ENCODE results near the gene TJP2. TPM values are rescaled to one million over a fixed set of nuclear protein-coding genes. Genes with fewer than 3 reads are reported as not detected.

TJP2 gene
- total RNA-seq, 4 donors from 2014 or later: 96.3 to 240 (median 117) TPM

DNA sequence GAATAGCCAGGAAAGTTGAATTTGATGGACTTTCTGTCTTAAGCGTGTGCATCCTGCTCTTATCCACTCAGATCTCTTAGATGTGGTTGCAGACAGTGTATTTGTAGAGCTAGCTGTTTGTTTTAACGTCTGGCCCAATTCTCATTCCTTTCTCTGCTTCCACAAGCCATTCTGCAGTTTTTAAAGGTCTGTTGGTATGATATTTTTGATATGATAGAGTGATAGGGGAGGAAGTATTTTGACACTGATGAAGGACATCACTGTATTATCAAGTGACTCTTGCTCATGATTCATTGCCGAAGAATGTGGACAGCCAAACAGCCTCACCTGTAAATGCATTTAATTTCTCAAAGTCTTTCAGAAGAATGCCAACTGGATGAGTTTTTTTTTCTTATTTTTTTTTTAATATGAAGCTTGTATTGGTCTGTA is 4.5 kb downstream of the TJP2 start:
- Histone ChIP-seq H3K27me3 (no peaks in the 10 kb centered on the region), H3K4me3 (no peak overlapping the region), H3K4me1 (peaks cover 72% of the 10 kb centered on the region), H3K36me3 (no peaks in the 10 kb centered on the region), H3K27ac (no peak overlapping the region), H3K9me3 (no peaks in the 10 kb centered on the region)
- no peak for TF ChIP-seq POLR2A (IDR thresholded peaks at IDR 0.05)
- TF ChIP-seq EP300 (IDR thresholded peaks at IDR 0.05): no peak
- TF ChIP-seq POLR2AphosphoS5 (IDR thresholded peaks at IDR 0.05): no peak
- TF ChIP-seq CTCF (IDR thresholded peaks at IDR 0.05): no peak
- 48% methylated on average over 3 of the region's 3 CpGs for WGBS
- no peak for DNase-seq (ENCODE audit: low spot score in 2 of 2)

DNA sequence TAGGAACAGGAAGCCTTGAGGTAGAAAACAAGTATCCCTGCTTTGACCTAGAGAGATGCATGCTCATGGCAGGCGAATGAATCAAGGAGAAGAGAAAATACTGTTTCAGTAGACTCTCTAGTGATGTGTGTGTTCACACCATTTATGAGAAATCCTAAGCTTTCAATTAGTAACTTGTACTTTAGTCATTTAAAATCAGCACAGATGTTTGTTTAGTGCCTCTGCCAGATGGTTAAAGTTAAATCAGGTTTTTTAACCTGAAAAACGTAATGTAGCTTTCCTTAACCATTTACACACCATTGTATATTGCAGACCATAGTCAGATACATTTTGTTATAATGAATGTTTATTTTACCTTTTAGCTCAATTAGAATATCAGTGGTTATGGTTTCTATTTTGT is 5.0 kb downstream of the TJP2 start:
- Histone ChIP-seq H3K4me3 (no peak overlapping the region), H3K27ac (no peak overlapping the region), H3K27me3 (no peaks in the 10 kb centered on the region), H3K9me3 (no peaks in the 10 kb centered on the region), H3K36me3 (no peaks in the 10 kb centered on the region), H3K4me1 (peaks cover 70% of the 10 kb centered on the region)
- no peak for DNase-seq (ENCODE audit: low spot score in 2 of 2)
- TF ChIP-seq EP300 (IDR thresholded peaks at IDR 0.05) (no peak), POLR2AphosphoS5 (IDR thresholded peaks at IDR 0.05) (no peak), POLR2A (IDR thresholded peaks at IDR 0.05) (no peak), CTCF (IDR thresholded peaks at IDR 0.05) (no peak)
- 45% methylated on average over 2 of the region's 2 CpGs for WGBS

- Histone ChIP-seq H3K27ac (peak overlapping the region; percentile 63), H3K4me3 (no peak overlapping the region), H3K27me3 (no peaks in the 10 kb centered on the region), H3K4me1 (peaks cover 61% of the 10 kb centered on the region), H3K36me3 (no peaks in the 10 kb centered on the region), H3K9me3 (no peaks in the 10 kb centered on the region)
- TF ChIP-seq POLR2AphosphoS5 (IDR thresholded peaks at IDR 0.05): no peak
- TF ChIP-seq POLR2A (IDR thresholded peaks at IDR 0.05): no peak
- no peak for TF ChIP-seq EP300 (IDR thresholded peaks at IDR 0.05)
- TF ChIP-seq CTCF (IDR thresholded peaks at IDR 0.05): no peak
- DNase-seq (ENCODE audit: low spot score in 2 of 2): no peak
- whole genome bisulfite sequencing: 65% methylated on average over 3 of the region's 3 CpGs
These were observed 6.1 kb downstream of the TJP2 start for GRCh38 chr9:69180200-69180599.

DNA sequence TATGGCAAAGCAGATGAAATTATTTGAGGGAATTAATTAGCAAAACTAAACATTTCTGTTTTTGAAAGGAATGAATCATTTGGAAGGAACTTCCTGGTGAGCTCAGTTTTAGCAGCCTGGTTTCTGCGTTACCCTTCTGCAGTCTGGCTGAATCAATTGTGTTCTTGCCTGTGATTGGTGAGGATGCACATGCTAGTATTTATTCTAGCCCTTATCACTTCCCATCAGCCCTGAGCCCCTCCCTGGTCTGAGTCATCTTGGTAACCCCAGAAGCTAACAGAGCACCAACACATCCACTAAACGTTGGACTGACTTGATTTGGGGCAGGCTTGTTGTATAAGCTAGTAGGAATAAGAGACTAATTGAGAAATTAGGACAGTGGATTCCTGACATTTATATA is 6.6 kb downstream of the TJP2 start:
- no peaks in the 10 kb centered on the region for H3K9me3 ChIP-seq
- WGBS: 16% methylated on average over 2 of the region's 2 CpGs
- no peaks in the 10 kb centered on the region for H3K27me3 ChIP-seq
- H3K4me3 ChIP-seq: no peak overlapping the region
- no peak for DNase-seq (ENCODE audit: low spot score in 2 of 2)
- H3K36me3 ChIP-seq: no peaks in the 10 kb centered on the region
- H3K27ac ChIP-seq: peak overlapping the region; percentile 63
- TF ChIP-seq POLR2AphosphoS5 (IDR thresholded peaks at IDR 0.05) (peak in 1 of 3 donors; percentile 13), CTCF (IDR thresholded peaks at IDR 0.05) (no peak), EP300 (IDR thresholded peaks at IDR 0.05) (no peak)
- H3K4me1 ChIP-seq: peaks cover 56% of the 10 kb centered on the region

DNA sequence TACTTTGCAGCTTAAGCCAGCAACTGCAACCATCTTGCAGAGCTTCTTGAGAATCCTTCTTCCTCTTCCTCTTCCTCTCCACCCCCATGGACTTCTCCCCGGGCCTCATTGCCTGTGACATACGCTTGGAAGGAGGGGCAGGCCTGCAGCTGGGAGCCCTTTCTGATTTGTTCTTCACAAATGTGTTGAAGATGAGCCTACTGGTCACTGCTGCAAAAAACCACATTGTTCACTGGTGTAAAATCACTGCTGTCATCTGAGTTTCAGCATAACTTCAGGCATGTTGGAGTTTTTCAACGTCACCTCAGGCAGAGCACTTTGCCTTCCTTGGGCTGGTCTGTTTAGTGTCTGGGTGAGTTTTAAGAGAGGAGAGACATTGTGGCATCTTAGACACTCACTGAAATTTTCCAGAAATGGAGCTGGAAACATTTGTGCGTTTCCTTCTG is 7.9 kb downstream of the TJP2 start:
- DNase-seq (ENCODE audit: low spot score in 2 of 2): no peak
- no peaks in the 10 kb centered on the region for H3K27me3 ChIP-seq
- TF ChIP-seq CTCF (IDR thresholded peaks at IDR 0.05) (no peak), POLR2A (IDR thresholded peaks at IDR 0.05) (no peak), EP300 (IDR thresholded peaks at IDR 0.05) (no peak), POLR2AphosphoS5 (IDR thresholded peaks at IDR 0.05) (no peak)
- no peaks in the 10 kb centered on the region for H3K9me3 ChIP-seq
- H3K36me3 ChIP-seq: no peaks in the 10 kb centered on the region
- no peak overlapping the region for H3K27ac ChIP-seq
- 52% methylated on average over 4 of the region's 4 CpGs for WGBS
- H3K4me1 ChIP-seq: peaks cover 51% of the 10 kb centered on the region
- no peak overlapping the region for H3K4me3 ChIP-seq

All from suprapubic skin (tissue), 4 donors.